OCI-LY7 (cell line): ENCODE measurements around the gene HAUS1. TPM values are rescaled to one million over a fixed set of nuclear protein-coding genes. Genes with fewer than 3 reads are reported as not detected.

Experiments used
- BruUV-seq: library from RNA; stranded (reverse); fragments of 400-500 nt; replicated peaks from 2 replicates; lab custom pipeline; 2021; lab: Mats Ljungman, UMichigan
- CTCF ChIA-PET: fragments of 300-600 bp; sonication (Branson Sonifier 250); formaldehyde crosslinking; loops from one replicate; lab custom pipeline; 2022; ENCODE audit warnings: antibody characterized with exemption; ENCODE audit not compliant: unreplicated experiment; lab: Charles Lee
- POLR2A ChIA-PET: fragments of 300-600 bp; sonication (Branson Sonifier 250); formaldehyde crosslinking; loops from one replicate; lab custom pipeline; 2022; ENCODE audit warnings: antibody characterized with exemption; lab: Charles Lee
- DNase-seq: peaks from one replicate; pipeline ENCODE4 v3.0.0-alpha.2; 2015; ENCODE audit warnings: low spot score
- H2AFZ ChIP-seq: fragments of 200-600 bp; sonication (generic), shearing (Covaris generic); 2 replicates; pipeline ENCODE4 v1.6.1; 2014; ENCODE audit warnings: mild to moderate bottlenecking, antibody characterized with exemption, low read length, moderate library complexity
- H3K27ac ChIP-seq: fragments of 200-600 bp; sonication (generic); 2 replicates; pipeline ENCODE4 v1.5.1; 2014; ENCODE audit warnings: mixed run types, low read depth, mild to moderate bottlenecking, moderate library complexity, low read length, inconsistent platforms; ENCODE audit not compliant: poor library complexity, severe bottlenecking
- H3K36me3 ChIP-seq: fragments of 200-600 bp; sonication (generic); 2 replicates; pipeline ENCODE4 v1.6.1; 2014; ENCODE audit warnings: mild to moderate bottlenecking, antibody characterized with exemption, low read length, moderate library complexity, mixed read lengths; ENCODE audit not compliant: insufficient read depth
- H3K4me1 ChIP-seq: fragments of 200-600 bp; sonication (generic); 2 replicates; pipeline ENCODE4 v1.5.1; 2014; ENCODE audit warnings: mild to moderate bottlenecking, low read length; ENCODE audit not compliant: insufficient read depth, poor library complexity, severe bottlenecking
- H3K4me2 ChIP-seq: fragments of 200-600 bp; sonication (generic); 2 replicates; pipeline ENCODE4 v1.6.1; 2014; ENCODE audit warnings: mild to moderate bottlenecking, low read length
- H3K4me3 ChIP-seq: fragments of 200-600 bp; sonication (generic); 2 replicates; pipeline ENCODE4 v1.5.1; 2014; ENCODE audit warnings: mild to moderate bottlenecking, low read depth, low read length; ENCODE audit not compliant: poor library complexity, severe bottlenecking
- H3K79me2 ChIP-seq: fragments of 200-600 bp; sonication (generic); 2 replicates; pipeline ENCODE4 v1.6.1; 2016; ENCODE audit warnings: low read depth, mild to moderate bottlenecking, low read length, moderate library complexity, mixed read lengths; ENCODE audit not compliant: insufficient read depth
- H3K9me2 ChIP-seq: fragments of 200-600 bp; sonication (generic); 2 replicates; pipeline ENCODE4 v1.6.1; 2016; ENCODE audit warnings: mild to moderate bottlenecking, low read length, mixed read lengths; ENCODE audit not compliant: insufficient read depth
- H3K9me3 ChIP-seq: fragments of 200-600 bp; sonication (generic); 2 replicates; pipeline ENCODE4 v1.6.1; 2014; ENCODE audit warnings: mild to moderate bottlenecking, mixed run types, low read length, mixed read lengths
- H4K20me1 ChIP-seq: fragments of 200-600 bp; sonication (generic); 2 replicates; pipeline ENCODE4 v1.6.1; 2014; ENCODE audit warnings: mild to moderate bottlenecking, antibody characterized with exemption, low read length, moderate library complexity, mixed read lengths; ENCODE audit not compliant: insufficient read depth
- EZH2phosphoT487 ChIP-seq: fragments of 200-600 bp; sonication (generic); IDR thresholded peaks from 2 replicates; pipeline ENCODE4 v1.6.1; 2018; ENCODE audit warnings: low read depth, borderline replicate concordance, mild to moderate bottlenecking, mixed run types, antibody characterized with exemption, low read length, moderate library complexity, mixed read lengths
- intact Hi-C: fragments of 100-400 bp; cut with micrococcal nuclease; formaldehyde crosslinking; loops from one replicate; pipeline ENCODE4 v1.10.0; 2022; ENCODE audit not compliant: unreplicated experiment
- total RNA-seq, 2 experiments: library from RNA; depleted of rRNA in 1 of 2; stranded (reverse); fragments of >200 nt in 1 of 2; shearing (Covaris generic) in 1 of 2; gene quantifications; 2 replicates each; pipeline ENCODE4 v1.2.3, GENCODE V29; 2014 to 2022
- TF ChIP-seq, protein P1 (sequence below): fragments of 200-600 bp; sonication (generic); conservative IDR thresholded peaks from 2 replicates; pipeline ENCODE4 v1.5.1; 2014; ENCODE audit warnings: mild to moderate bottlenecking, antibody characterized with exemption, low read length, moderate library complexity, mixed read lengths

The HAUS1 gene
- total RNA-seq, 2 experiments from 2014 or later = 24.8 to 38.4 TPM

DNA sequence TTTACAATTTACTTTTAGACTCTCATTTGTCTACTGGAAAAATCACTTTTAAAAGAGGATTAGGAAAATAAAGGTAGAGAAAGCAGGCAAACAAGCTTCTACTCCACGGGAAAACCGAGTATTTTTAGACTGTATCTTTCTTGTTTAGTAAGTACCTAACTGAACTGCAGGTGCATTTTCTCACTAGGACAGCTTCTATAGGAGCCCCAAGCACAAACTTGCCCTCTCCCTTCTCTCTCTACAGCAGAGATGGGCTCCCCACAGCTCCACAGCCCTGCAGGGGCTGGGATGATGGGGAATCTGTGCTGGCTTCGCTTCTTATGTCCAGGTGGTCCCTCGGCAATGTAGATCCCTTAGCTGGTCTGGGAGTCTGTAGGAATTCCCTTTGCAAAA is 48.4 kb upstream of the HAUS1 start:
- TF ChIP-seq, protein P1, sequence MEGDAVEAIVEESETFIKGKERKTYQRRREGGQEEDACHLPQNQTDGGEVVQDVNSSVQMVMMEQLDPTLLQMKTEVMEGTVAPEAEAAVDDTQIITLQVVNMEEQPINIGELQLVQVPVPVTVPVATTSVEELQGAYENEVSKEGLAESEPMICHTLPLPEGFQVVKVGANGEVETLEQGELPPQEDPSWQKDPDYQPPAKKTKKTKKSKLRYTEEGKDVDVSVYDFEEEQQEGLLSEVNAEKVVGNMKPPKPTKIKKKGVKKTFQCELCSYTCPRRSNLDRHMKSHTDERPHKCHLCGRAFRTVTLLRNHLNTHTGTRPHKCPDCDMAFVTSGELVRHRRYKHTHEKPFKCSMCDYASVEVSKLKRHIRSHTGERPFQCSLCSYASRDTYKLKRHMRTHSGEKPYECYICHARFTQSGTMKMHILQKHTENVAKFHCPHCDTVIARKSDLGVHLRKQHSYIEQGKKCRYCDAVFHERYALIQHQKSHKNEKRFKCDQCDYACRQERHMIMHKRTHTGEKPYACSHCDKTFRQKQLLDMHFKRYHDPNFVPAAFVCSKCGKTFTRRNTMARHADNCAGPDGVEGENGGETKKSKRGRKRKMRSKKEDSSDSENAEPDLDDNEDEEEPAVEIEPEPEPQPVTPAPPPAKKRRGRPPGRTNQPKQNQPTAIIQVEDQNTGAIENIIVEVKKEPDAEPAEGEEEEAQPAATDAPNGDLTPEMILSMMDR = no peak
- no peak for TF ChIP-seq EZH2phosphoT487
- BruUV-seq = no TSS peak
- H3K27ac ChIP-seq = no peak overlapping the region

DNA sequence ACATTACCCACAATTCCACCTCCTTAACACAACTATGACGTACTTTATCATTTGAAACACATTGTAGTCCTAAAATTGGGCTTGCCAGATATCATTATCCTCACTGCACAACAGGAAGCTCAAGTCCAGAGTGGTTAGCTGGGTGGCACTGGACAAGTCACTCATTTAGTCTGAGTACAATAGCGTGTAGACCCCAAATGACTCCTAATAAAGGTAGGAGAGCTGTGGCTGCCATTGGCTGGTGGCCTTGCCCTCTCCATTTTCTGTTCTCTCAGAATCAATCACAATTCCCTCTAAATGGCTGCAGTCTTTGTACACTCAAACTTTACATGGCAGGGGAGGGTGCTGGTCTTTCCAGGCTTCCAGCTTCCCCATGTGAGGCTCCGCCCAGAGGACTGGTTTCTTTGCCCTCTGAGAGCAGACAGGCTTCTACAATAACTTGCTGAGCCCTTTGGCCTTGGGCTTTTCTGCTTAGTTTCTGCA is 43.8 kb upstream of the HAUS1 start:
- H4K20me1 ChIP-seq = no peaks in the 10 kb centered on the region
- no peaks in the 10 kb centered on the region for H3K4me1 ChIP-seq
- H3K4me2 ChIP-seq = no peak overlapping the region
- H3K36me3 ChIP-seq = no peaks in the 10 kb centered on the region
- DNase-seq = no peak
- no TSS peak for BruUV-seq
- no peaks in the 10 kb centered on the region for H3K79me2 ChIP-seq
- no peak overlapping the region for H3K4me3 ChIP-seq
- no peaks in the 10 kb centered on the region for H3K9me2 ChIP-seq
- no peak overlapping the region for H3K27ac ChIP-seq
- TF ChIP-seq EZH2phosphoT487 = no peak
- TF ChIP-seq, protein P1 = no peak
- no peaks in the 10 kb centered on the region for H3K9me3 ChIP-seq
- intact Hi-C loops = no loop called here
- POLR2A ChIA-PET = interaction anchor here (0.5 kb wide), 1 partner anchor 1308 kb away, joined by 3 read pairs; no protein-coding TSS in a partner anchor
- CTCF ChIA-PET = no interaction called here
- no peak overlapping the region for H2AFZ ChIP-seq

More for the DNA sequence above, 48.4 kb upstream of the HAUS1 start:
- no peaks in the 10 kb centered on the region for H3K36me3 ChIP-seq
- H3K9me2 ChIP-seq = no peaks in the 10 kb centered on the region
- ChIA-PET POLR2A (no interaction called here), CTCF (no interaction called here)
- H3K4me2 ChIP-seq = no peak overlapping the region
- no peak overlapping the region for H3K4me3 ChIP-seq
- no peak overlapping the region for H2AFZ ChIP-seq
- no peaks in the 10 kb centered on the region for H4K20me1 ChIP-seq
- H3K9me3 ChIP-seq = no peaks in the 10 kb centered on the region
- DNase-seq = no peak
- H3K4me1 ChIP-seq = no peaks in the 10 kb centered on the region
- intact Hi-C loops = no loop called here
- no peaks in the 10 kb centered on the region for H3K79me2 ChIP-seq

DNA sequence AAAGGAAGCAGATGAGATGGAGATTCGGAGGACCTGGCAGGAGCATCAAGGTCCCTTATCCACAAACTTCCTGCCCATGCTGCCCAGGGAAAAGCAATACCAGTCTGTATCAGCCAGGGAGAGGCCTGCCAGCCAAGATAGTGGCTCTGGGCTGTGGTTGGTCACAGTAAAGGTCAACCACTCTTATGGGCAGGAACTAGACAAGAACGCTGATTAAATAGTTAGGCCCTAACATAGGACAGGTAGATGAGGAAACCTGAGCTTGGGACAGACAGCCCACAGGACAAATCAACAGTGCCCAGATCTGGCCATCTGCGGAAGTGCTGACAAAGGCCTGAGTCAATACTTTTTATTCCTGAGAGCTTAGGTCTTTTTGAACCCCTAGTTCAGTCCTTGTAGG is 42.8 kb upstream of the HAUS1 start:
- H3K9me2 ChIP-seq = no peaks in the 10 kb centered on the region
- H3K4me1 ChIP-seq = no peaks in the 10 kb centered on the region
- H3K27ac ChIP-seq = no peak overlapping the region
- DNase-seq = no peak
- TF ChIP-seq, protein P1 = no peak
- TF ChIP-seq EZH2phosphoT487 = no peak
- no peaks in the 10 kb centered on the region for H3K9me3 ChIP-seq
- intact Hi-C loops = no loop called here
- ChIA-PET POLR2A (no interaction called here), CTCF (no interaction called here)
- BruUV-seq = no TSS peak
- H3K4me2 ChIP-seq = no peak overlapping the region
- H3K79me2 ChIP-seq = no peaks in the 10 kb centered on the region
- no peaks in the 10 kb centered on the region for H4K20me1 ChIP-seq
- no peaks in the 10 kb centered on the region for H3K36me3 ChIP-seq
- no peak overlapping the region for H2AFZ ChIP-seq
- no peak overlapping the region for H3K4me3 ChIP-seq
